Stimulated activated CD8-positive, alpha-beta memory T cell treated with anti-CD3 and anti-CD28 coated beads, Interleukin-7, amount 100 ng/mL, for 4 hours (primary cell): Measurements from ENCODE around the gene GPATCH1.
A peak's percentile ranks its signal among the peaks of the same experiment; 100 is the strongest.

Source experiments
- DNase-seq, 2 donors: peaks; one replicate each; pipeline ENCODE4 v3.0.0-alpha.2; 2020; ENCODE audit warnings: low read depth in 2 of 2

The GPATCH1 gene

DNA sequence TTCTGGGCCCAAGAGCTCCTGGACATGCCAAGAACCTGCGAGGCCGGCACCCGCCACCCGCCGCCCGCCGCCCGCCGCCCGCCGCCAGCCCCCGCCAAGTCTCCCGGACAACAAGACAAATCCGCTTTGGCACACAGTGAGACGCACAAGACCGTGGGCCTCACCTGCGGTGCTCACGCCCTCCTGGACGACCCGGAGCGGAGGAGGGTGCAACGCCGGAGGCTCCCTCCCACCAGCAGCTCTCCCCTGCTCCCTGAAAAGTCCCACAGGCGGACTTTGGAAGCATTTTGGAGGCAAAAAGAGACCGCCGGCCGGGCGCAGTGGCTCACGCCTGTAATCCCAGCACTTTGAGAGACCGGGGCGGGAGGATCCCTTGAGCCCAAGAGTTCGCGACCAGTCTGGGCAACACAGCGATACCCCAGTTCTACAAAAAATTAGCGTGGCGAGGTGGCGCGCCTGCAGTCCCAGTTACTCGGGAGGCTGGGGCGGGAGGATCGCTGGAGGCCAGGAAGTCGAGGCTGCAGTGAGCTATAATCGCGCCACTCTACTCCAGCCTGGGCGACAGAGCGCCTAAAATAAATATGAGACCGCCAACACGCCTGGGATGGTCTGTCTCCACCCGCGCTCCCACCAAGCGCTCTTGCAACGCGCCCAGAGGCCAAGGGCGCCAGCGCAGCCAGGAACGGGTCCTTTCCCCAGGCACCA is 17.1 kb upstream of the GPATCH1 start:
- DNase-seq: no peak

DNA sequence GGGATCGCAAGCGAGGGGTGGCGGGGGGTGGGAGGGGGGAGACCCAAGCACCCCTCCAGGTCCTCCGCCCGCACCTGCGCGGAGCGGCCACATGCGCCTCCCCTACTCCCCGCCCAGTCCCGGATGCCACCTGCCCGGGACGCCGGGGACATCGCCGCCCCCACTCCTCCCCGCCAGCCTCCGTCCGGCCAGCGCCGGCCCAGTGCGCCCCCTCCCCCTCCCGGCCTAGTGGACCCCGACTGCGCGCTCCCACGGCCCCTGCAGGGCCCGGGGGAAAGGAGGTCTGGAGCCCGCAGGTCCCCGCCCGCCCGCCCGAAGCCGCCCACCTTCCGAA is 16.6 kb upstream of the GPATCH1 start:
- peak in 1 of 2 donors; percentile 9 for DNase-seq

DNA sequence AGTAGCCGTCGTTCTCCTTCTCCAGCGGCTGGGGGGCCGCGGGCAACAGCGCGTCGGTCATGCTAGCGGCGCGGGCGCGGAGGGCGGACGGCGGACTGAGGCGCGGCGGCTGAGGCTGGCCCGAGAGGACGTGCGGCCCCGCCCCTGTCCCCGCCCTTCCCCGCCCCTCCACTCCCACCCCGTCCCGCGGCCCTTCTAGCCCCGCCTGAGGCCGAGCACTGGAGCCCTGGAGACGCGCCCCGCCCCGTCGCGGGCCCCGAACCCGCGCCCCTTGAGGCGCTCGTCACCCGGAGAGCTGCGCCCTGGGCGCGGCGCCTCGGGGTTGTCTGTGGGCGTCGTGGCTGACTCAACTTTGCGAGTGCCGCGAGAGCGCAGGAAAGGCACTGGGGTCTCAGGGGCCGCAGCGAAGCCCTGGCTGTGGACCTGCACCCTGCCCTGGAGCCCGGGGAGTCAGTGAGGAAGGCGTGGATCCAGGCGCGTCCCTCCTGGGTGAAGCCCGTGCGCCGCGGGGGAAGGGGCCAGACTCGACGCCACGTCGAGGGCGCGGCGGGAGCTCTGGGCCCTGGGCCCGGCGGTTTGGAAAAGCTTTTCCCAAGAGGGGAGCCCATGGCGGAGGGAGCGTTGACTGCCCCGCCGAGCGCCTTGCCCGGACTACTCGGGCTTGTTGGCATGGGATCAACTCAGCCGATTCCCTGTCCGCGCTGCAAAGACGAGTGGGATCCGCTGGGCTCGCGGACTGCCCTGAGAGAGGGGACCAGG is 16.0 kb upstream of the GPATCH1 start, which contains the start of gene RHPN2:
RHPN2 (minus strand) TSS at position 97 of the 759 bp plus-strand sequence; CDS start at position 61, 36 bp downstream.
- peak; percentile 22 to 43 for DNase-seq

DNA sequence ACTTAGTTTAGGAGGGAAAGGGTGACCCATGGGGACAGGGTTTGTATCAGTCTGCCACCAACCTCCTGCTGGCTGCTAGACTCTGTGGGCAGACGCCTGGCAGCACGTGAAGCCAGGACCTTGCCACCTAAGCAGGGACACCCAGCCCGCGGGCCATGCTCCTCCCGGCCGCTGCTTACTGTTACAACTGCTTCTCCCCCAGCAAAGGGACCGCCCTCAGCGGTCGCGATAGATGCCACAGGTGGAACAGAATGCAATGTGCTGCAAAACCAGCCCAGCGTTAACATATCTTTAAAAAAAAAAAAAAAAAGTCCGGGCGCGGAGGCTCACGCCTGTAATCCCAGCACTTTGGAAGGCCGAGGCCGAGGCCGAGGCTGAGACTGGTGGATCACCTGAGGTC is 14.4 kb upstream of the GPATCH1 start:
- DNase-seq: no peak

DNA sequence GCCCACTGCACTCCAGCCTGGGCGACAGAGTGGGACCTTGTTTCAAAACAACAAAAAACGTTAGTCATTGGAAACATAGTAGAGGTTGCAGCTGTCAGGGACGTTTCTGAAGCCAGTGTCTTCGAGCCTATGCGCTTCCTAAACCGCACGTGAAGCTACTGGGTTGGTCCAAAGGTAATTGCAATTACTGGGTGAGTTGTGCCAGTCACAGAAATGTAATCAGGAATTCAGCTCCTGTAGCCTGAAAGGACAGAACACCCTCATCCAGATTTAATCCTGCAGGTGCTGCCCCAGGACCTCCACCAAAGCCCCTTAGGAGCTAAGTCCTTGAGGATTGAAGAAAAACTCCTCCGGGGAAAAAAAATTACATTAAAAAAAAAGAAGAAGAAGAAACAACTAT is 13.9 kb upstream of the GPATCH1 start:
- DNase-seq: no peak

DNA sequence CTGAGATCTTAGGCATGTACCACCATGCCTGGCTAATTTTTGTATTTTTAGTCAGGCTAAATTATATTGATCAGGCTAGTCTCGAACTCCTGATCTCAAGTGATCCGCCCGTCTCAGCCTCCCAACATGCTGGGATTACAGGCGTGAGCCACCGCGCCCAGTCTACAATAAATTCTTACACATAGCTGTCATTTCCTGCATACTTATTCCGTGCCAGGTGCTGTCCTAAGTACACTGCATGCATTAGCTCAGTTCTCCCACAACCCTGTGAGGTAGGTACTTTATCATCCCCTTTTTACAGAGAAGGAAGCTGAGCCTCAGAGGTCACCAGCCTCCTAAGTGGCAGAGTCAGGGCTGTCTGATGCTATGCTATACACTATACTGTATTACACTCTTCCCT is 9.1 kb upstream of the GPATCH1 start:
- no peak for DNase-seq

DNA sequence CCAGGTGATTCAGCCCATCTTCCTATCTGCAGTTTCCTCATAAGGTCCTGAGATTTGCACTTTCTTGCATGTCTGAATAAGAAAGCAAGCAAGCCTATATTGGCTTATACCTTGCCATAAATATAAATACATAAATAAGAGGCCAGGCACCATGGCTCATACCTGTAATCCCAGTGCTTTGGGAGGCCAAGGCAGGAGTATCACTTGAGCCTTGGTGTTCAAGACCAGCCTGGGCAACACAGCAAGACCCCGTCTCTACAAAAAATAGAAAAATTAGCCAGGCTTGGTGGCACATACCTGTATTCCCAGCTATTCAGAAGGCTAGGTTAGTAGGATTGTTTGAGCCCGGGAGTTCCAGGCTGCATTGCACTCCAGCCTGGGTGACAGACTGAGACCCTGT is 5.5 kb upstream of the GPATCH1 start:
- DNase-seq: no peak

DNA sequence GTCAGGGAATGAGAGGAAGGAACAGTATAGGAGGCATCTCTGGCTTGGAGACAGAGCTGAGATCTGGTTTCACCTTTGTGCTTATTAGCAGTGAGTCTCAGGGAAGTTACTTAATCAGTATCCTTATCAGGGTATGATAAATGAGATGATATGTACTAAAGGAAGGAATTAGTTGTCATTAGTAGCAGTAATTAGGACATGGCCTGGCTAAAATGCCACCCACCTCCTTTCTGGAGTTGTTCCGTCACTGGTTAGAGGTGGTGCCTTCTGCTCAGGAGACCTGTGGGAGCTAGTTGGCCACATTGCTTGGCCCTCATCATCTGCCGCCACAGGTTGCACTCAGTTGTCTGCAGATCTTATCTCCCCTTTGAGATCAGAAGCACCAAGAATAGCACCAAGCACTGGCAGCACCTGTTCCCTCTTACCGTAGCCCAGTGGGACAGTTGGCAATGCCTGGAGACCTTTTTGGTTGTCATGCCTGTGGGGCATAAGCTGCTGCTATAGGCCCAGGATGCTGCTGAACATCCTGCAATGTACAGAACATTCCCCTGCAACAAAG is 4.7 kb downstream of the GPATCH1 start:
- DNase-seq: no peak

DNA sequence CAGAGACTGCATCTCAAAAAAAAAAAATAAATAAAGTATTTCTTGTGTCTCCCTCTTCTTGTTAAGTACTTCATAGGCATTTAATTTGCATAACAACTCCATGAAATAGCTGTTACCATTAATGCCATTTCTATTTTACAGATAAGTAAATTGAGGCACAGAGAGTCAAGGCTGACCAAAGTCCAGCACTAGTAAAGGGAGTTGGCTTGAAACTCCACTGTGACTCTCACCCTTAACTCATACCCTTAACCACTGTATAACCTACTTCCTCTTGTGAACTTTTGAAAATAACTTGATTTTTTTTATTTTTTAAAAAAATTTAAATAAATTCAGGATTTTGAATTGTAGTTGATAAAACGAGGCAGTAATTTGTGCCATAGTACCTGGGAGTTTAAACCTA is 6.0 kb downstream of the GPATCH1 start:
- DNase-seq: no peak

DNA sequence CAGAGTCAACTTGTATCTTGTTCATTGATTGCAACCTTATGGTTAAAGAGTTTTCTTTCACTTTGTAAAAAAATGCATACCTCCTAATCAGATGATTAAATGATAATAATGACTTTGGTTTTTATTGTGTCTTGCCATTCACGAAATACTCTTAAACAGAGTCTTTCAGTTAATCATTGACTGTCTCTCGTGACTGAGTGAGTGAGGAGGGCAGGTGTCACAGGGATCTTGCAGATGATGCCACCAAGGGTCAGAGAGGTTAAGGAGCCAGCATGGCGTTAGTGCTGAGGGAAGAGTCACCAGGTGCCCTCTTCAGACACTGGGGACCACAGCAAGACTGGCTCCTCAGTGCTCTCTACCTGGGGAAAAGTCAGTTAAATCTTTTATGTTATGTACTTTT is 8.0 kb downstream of the GPATCH1 start:
- DNase-seq: no peak

DNA sequence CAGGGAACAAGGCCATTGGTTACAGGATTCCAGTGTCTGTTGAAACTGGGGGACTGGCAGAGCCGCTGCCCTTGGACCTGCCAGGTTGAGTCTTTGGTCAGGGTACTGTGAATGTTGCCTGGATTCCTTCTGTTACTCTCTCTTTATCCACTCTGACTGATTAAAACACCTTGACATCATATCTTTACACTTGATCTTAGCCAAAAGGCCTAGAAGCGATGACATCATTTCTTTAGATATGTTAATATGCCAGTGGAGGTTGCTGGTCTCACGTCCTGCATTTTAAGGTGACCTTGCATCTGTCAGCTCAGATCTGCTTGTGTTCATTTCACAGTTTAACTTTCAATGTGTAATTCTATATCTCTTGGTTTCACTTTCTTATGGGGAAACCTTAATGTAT is 9.2 kb downstream of the GPATCH1 start:
- no peak for DNase-seq

DNA sequence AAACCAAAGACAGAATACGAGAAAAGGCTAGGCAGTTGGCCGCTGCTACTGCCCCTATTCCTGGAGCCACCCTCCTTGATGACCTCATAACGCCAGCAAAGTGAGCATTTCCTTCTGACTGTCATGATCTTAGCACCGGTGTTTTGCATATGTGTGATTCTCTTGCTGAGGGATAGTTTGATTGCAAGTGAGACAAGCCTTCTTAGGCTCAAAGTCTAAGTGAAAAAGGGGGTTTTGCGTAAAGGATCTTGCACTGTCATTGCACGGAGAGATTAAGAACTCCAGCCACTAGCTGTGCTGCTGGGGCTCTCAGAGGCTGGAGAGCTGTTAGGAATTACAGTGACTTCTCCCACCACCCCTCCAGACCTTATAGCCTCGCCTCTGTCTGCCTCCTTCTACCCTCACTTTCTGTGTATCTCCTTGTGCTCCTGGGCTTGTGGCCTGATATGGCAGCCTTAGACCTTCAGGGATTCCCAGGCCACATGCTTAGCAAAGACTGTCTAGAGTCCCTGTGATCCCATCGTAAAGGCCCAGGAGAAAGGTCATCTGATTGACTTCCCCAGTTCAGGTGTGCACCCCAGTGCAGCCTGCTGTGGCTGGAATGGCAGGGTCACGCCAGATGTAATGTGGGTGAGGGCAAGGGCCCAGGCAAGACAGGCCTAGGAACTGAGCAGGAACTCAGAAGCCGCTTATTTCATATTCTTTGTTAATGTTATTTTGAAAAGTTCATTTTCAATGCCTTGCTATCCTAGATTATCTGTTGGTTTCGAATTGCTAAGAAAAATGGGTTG is 12.6 kb downstream of the GPATCH1 start:
- no peak for DNase-seq

DNA sequence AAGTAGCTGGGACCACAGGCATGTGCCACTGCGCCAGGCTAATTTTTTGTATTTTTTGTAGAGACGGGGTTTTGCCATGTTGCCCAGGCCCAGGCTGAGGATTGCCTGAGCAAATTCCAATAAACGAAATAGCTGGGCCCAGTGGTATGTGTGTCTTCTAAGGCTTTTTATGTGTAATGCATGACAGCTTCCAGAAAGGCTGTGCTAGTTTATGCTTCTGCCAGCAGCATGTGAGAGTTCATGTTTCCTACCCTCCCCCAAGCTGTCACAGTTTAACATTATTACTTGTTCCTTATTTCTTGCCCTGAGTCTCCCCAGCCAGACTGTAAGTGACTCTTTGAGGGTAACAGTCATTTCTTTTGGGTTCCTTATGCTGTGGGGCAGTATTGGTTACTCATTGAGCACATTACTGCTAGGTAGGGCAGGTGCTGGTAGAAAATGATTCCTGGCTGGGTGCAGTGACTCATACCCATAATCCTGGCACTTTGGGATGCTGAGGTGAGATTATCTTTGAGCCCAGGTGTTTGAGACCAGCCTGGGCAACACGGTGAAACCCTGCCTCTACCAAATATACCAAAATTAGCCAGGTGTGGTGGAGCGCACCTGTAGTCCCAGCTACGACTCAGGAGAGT is 13.6 kb downstream of the GPATCH1 start:
- no peak for DNase-seq

DNA sequence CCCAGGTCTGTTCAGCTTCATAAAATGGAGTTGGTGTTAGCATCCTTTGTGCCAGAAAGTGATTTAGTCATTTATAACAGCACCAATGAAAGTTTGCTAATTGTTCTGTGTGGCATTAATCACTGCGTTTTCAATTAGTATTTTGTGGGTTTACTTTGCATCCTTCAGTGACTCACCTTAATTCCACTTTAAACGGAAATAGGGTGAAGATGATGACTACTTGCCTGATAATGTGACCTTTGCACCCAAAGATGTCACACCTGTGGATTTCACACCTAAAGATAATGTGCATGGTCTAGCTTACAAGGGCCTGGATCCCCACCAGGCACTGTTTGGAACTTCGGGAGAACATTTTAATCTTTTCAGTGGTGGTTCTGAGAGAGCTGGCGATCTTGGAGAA is 15.0 kb downstream of the GPATCH1 start:
- DNase-seq: no peak

DNA sequence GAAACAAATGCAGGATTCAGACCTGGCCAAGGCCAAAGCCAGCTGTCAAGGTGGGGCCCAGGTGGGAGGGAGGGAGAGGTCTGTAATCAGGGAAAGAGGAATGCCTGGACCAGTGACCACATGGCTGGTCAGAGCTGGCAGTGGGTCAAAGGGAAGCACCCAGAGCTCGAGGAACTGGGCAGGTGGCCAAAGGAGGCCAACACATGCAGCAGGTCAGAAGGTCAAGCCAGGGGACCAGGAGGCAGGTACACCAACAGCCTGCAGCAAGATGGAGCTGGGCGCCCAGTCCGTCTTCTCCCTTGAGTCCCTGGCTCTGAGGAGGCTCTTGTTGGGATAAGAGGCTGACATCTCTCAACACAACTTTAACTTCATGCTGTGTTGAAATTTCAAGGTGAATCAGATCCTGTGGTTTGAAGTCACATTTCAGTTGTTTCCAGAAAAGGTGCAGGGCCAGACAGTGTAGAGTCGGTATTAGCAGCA is 17.1 kb downstream of the GPATCH1 start:
- no peak for DNase-seq

DNA sequence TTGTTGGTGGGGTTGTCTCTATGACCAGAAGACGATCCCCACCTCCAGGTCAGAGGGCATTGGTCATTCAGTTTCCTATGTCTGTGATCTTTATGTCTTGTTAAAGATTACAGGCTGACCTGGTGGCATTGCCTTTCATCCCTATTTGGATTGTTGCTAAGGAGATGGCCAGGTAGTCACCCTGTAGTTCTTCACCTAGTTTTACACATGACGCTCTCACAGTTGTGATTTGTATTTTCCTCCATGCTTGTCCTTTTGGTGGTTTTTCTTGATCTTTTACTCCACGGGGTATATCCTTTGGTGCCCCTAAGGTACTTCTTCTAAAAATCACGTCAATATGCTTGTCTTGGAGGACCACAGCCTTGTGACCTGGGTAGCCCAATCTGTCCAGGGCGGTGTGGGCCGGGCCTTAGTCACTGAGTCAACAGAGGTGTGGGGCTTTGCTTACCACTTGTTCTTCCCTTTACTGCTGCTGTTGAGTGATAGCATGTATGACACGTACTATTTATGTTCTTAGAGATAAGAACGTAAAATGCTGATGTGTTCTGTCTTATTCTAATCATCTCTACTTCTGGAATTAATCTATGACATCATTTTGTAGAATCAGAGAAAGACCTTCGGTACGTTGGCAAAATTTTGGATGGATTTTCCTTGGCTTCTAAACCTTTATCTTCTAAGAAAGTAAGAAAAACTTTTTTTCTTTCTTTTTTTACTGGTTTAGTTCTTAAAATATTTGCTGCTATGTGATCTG is 20.1 kb downstream of the GPATCH1 start:
- DNase-seq: no peak

DNA sequence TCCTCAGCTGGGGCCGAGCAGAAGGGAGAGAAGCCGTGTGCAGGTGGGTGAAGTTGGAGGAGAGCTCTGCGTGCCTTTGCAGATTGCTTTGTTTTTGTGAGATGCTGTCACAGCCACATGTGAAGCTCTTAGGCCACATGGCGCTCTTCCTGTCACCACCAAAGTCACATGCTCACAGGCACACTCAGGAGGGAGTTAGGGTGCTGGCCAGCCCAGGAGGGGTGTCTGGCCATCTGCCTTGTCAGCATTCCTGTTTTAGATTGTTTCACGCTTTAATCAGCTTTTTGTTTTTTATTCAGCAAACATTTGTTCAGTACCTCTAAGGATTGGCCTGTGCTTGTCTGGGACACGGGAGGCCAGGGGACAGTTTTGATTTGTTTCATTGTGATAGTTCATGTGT is 21.9 kb downstream of the GPATCH1 start:
- DNase-seq: no peak

DNA sequence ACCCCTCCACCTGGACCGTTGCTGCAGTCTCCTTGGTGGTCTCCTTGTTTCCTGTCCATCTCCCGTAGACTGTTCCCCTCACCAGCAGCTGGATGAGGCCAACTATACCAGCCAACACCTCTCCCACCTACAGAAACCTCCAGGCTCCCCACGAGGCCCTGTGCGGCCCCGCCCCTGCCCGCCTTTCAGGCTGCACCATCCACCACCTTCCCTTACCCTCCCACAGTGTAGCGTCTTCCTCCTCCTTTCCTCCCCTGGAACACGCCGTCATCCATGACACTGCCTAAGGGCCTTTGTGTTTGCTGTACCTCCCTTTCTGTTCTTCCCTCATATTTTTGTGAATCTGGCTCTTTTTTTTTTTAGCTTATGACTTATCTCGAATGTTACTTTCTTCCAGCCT is 27.2 kb downstream of the GPATCH1 start:
- no peak for DNase-seq

DNA sequence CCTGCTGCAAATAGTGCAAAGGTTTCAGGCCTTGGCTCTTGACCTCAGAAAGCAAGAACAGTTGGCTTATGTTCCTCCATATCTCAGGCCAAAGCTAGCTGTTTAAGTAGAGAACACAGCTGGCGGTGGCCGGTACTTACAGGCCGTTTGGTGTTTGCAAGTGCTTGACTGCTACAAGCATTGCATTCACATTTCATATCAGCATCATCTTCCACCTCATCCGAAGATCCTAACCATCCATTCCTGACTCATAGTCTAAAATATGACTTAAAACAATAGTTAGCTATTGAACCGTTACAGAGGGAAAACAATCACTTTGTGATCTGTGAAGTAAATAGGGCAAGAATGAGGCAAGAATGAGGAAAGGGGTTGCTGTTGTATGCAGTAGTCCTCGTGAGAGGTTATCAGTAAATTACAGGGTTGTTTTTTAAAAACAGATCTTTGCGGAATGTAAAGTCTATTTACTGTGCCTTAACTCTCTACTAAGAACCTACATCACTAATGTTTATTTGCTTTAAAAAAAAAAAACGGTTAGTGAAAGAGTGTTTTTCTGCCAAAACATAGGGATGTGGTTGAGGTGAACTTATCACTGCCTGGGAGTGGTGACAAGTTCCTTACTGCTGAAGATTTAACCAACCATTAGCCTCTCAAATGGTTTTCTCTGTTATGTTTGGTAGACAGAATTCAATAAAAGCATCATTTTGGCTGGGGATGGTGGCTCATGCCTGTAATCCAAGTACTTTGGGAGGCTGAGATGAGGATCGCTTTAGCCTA is 29.3 kb downstream of the GPATCH1 start:
- no peak for DNase-seq

DNA sequence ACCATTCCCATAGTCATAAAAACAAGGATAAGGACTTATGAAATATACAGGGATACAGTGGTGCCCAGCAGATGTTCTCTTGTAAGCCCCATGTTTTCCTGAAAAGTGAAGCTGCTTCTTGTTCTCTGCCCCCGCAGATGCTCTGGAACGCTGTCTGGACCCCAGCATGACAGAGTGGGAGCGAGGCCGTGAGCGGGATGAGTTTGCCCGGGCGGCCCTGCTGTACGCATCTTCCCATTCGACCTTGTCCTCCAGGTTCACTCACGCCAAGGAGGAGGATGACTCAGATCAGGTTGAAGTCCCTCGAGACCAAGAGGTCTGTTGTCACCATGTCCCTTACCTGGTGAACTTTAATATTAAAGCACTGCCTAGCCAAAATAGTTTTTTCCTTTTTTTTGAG is 30.6 kb downstream of the GPATCH1 start:
- DNase-seq: no peak
